Activated CD8-positive, alpha-beta memory T cell treated with anti-CD3 and anti-CD28 coated beads, Interleukin-2, amount 50 U/mL, for 1 hour (primary cell): ENCODE measurements around the gene KCNJ3.

Experiments used
- DNase-seq: peaks from one replicate; pipeline ENCODE4 v3.0.0-alpha.2; 2020; ENCODE audit errors: extremely low read depth

The KCNJ3 gene

GRCh38 chr2:154707994-154708575 is 9.6 kb downstream of the KCNJ3 start:
- no peak for DNase-seq

- DNase-seq = no peak
Measured at GRCh38 chr2:154709215-154709614, 10.7 kb downstream of the KCNJ3 start.

GRCh38 chr2:154710078-154710477 is 11.6 kb downstream of the KCNJ3 start:
- DNase-seq = no peak

GRCh38 chr2:154710685-154711084 is 12.2 kb downstream of the KCNJ3 start:
- DNase-seq = no peak

- DNase-seq = no peak
Measured at GRCh38 chr2:154713675-154714074, 15.2 kb downstream of the KCNJ3 start.

GRCh38 chr2:154720651-154721050 is 22.2 kb downstream of the KCNJ3 start:
- no peak for DNase-seq

GRCh38 chr2:154724194-154724797 is 25.8 kb downstream of the KCNJ3 start:
- DNase-seq = no peak

- DNase-seq = no peak
Measured at GRCh38 chr2:154740361-154740760, 41.9 kb downstream of the KCNJ3 start.

GRCh38 chr2:154758871-154759270 is 60.4 kb downstream of the KCNJ3 start:
- DNase-seq = no peak

GRCh38 chr2:154762638-154763037 is 64.1 kb downstream of the KCNJ3 start:
- no peak for DNase-seq

- no peak for DNase-seq
Measured at GRCh38 chr2:154771664-154772284, 73.3 kb downstream of the KCNJ3 start.

GRCh38 chr2:154776825-154777224 is 78.3 kb downstream of the KCNJ3 start:
- DNase-seq = no peak

GRCh38 chr2:154794406-154794805 is 95.9 kb downstream of the KCNJ3 start:
- DNase-seq = no peak

GRCh38 chr2:154795651-154796050 is 97.2 kb downstream of the KCNJ3 start:
- no peak for DNase-seq

GRCh38 chr2:154804451-154804850 is 106.0 kb downstream of the KCNJ3 start:
- no peak for DNase-seq

- DNase-seq = no peak
Measured at GRCh38 chr2:154813636-154814035, 115.1 kb downstream of the KCNJ3 start.

- DNase-seq = no peak
Measured at GRCh38 chr2:154814856-154815255, 116.4 kb downstream of the KCNJ3 start.

- no peak for DNase-seq
Measured at GRCh38 chr2:154825358-154825757, 126.9 kb downstream of the KCNJ3 start.

- DNase-seq = no peak
Measured at GRCh38 chr2:154826827-154827226, 128.3 kb downstream of the KCNJ3 start.

GRCh38 chr2:154827286-154827685 is 128.8 kb downstream of the KCNJ3 start:
- DNase-seq = no peak

- DNase-seq = no peak
Measured at GRCh38 chr2:154832711-154833110, 134.2 kb downstream of the KCNJ3 start.

- no peak for DNase-seq
Measured at GRCh38 chr2:154836632-154837031, 138.1 kb downstream of the KCNJ3 start.

GRCh38 chr2:154837035-154837434 is 138.5 kb downstream of the KCNJ3 start:
- DNase-seq = no peak

GRCh38 chr2:154844513-154844912 is 146.0 kb downstream of the KCNJ3 start:
- DNase-seq = no peak
